Panc1 (cell line): Measurements from ENCODE around the gene TMEM242. TPM values are rescaled to one million over a fixed set of nuclear protein-coding genes. Genes with fewer than 3 reads are reported as not detected.

Experiments used
- ATAC-seq: fragments of 200-7000 bp; cut with Tn5 transposase; 2 replicates; pipeline ENCODE4 v1.9.1; 2020; ENCODE audit warnings: mild to moderate bottlenecking, moderate library complexity
- BruUV-seq: library from RNA; stranded (reverse); fragments of 400-500 nt; replicated peaks from 2 replicates; lab custom pipeline; 2021; lab: Mats Ljungman, UMichigan
- CTCF ChIA-PET: fragments of 300-600 bp; sonication (Branson Sonifier 250); formaldehyde crosslinking; loops from one replicate; lab custom pipeline; 2022; ENCODE audit warnings: antibody characterized with exemption; lab: Charles Lee
- POLR2A ChIA-PET: fragments of 300-600 bp; sonication (Branson Sonifier 250); formaldehyde crosslinking; loops from one replicate; lab custom pipeline; 2022; ENCODE audit warnings: antibody characterized with exemption; lab: Charles Lee
- DNase-seq: peaks from one replicate; pipeline ENCODE4 v3.0.0-alpha.2; 2010; ENCODE audit warnings: low read depth, low spot score
- H3K27ac ChIP-seq: 2 replicates; pipeline ENCODE4 v1.5.1; 2011; ENCODE audit warnings: mild to moderate bottlenecking, low read length, inconsistent platforms
- H3K27me3 ChIP-seq: fragments of 200-500 bp; sonication (Bioruptor generic); 2 replicates; pipeline ENCODE4 v1.6.0; 2014; ENCODE audit warnings: low read length, inconsistent platforms; ENCODE audit not compliant: control insufficient read depth, insufficient read depth
- H3K36me3 ChIP-seq: fragments of 200-500 bp; sonication (Bioruptor generic); 2 replicates; pipeline ENCODE4 v1.5.1; 2014; ENCODE audit warnings: inconsistent platforms, mild to moderate bottlenecking, low read length, moderate library complexity; ENCODE audit not compliant: control insufficient read depth, insufficient read depth
- H3K4me1 ChIP-seq: 2 replicates; pipeline ENCODE4 v1.5.1; 2011; ENCODE audit warnings: inconsistent platforms, mild to moderate bottlenecking, low read length, moderate library complexity; ENCODE audit not compliant: control insufficient read depth, insufficient read depth
- H3K4me3 ChIP-seq, 2 experiments: 2 replicates each; pipeline ENCODE4 v1.5.1; 2011 to 2012; ENCODE audit warnings: low read depth in 2 of 2, low read length in 2 of 2, mild to moderate bottlenecking in 2 of 2, inconsistent platforms in 1 of 2, moderate library complexity in 1 of 2
- H3K9me3 ChIP-seq: fragments of 200-500 bp; sonication (Bioruptor generic); 2 replicates; pipeline ENCODE4 v1.5.1; 2014; ENCODE audit warnings: low read depth, mild to moderate bottlenecking, inconsistent platforms, low read length, moderate library complexity; ENCODE audit not compliant: control insufficient read depth, insufficient read depth
- CTCF ChIP-seq: fragments of 450-650 bp; IDR thresholded peaks from 2 replicates; pipeline ENCODE4 v1.5.1; 2017; ENCODE audit warnings: mild to moderate bottlenecking
- POLR2AphosphoS5 ChIP-seq: IDR thresholded peaks from 2 replicates; pipeline ENCODE4 v1.6.1; 2012; ENCODE audit warnings: mild to moderate bottlenecking, low read depth, low read length, moderate library complexity
- SIN3A ChIP-seq: IDR thresholded peaks from 2 replicates; pipeline ENCODE4 v1.6.1; 2012; ENCODE audit warnings: low read depth, mild to moderate bottlenecking, low read length, moderate library complexity, borderline replicate concordance; ENCODE audit not compliant: insufficient read depth
- TCF7L2 ChIP-seq: IDR thresholded peaks from 2 replicates; pipeline ENCODE4 v1.6.1; 2011; ENCODE audit warnings: mild to moderate bottlenecking, low read depth, low read length, inconsistent platforms
- in situ Hi-C: cut with HindIII; loops from 2 replicates; pipeline ENCODE4 v1.10.0; 2016; ENCODE audit warnings: low sequenced_read_pairs, low pct_unique_long_range_greater_than_20kb
- intact Hi-C: fragments of 100-400 bp; cut with micrococcal nuclease; formaldehyde crosslinking; loops from one replicate; pipeline ENCODE4 v1.10.0; 2022; ENCODE audit not compliant: unreplicated experiment
- total RNA-seq: library from RNA; stranded (reverse); gene quantifications from one replicate; pipeline ENCODE4 v1.2.1, GENCODE V29; 2021; ENCODE audit not compliant: unreplicated experiment
- TF ChIP-seq, protein P1 (sequence below), 2 experiments: IDR thresholded peaks; 2 replicates each; pipeline ENCODE4 v1.6.1; 2011 to 2012; ENCODE audit warnings: low read depth in 2 of 2, control low read depth in 1 of 2, low read length in 1 of 2, mild to moderate bottlenecking in 1 of 2, moderate library complexity in 1 of 2; ENCODE audit not compliant: insufficient read depth in 1 of 2

The TMEM242 gene
- total RNA-seq, 1 experiment from 2014 or later = 6.8 TPM

GRCh38 chr6:157292202-157292601 lies 31.1 kb downstream of the TMEM242 start:
- no peak for ATAC-seq
- in situ Hi-C loops = no loop called here
- H3K4me3 ChIP-seq = no peak overlapping the region
- POLR2A ChIA-PET = no interaction called here
- no peak for DNase-seq
- no peaks in the 10 kb centered on the region for H3K27me3 ChIP-seq
- no peaks in the 10 kb centered on the region for H3K9me3 ChIP-seq
- no peaks in the 10 kb centered on the region for H3K36me3 ChIP-seq
- no TSS peak for BruUV-seq
- TF ChIP-seq TCF7L2 = no peak
- no peak for TF ChIP-seq CTCF
- TF ChIP-seq, protein P1, sequence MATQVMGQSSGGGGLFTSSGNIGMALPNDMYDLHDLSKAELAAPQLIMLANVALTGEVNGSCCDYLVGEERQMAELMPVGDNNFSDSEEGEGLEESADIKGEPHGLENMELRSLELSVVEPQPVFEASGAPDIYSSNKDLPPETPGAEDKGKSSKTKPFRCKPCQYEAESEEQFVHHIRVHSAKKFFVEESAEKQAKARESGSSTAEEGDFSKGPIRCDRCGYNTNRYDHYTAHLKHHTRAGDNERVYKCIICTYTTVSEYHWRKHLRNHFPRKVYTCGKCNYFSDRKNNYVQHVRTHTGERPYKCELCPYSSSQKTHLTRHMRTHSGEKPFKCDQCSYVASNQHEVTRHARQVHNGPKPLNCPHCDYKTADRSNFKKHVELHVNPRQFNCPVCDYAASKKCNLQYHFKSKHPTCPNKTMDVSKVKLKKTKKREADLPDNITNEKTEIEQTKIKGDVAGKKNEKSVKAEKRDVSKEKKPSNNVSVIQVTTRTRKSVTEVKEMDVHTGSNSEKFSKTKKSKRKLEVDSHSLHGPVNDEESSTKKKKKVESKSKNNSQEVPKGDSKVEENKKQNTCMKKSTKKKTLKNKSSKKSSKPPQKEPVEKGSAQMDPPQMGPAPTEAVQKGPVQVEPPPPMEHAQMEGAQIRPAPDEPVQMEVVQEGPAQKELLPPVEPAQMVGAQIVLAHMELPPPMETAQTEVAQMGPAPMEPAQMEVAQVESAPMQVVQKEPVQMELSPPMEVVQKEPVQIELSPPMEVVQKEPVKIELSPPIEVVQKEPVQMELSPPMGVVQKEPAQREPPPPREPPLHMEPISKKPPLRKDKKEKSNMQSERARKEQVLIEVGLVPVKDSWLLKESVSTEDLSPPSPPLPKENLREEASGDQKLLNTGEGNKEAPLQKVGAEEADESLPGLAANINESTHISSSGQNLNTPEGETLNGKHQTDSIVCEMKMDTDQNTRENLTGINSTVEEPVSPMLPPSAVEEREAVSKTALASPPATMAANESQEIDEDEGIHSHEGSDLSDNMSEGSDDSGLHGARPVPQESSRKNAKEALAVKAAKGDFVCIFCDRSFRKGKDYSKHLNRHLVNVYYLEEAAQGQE (IDR thresholded peaks at IDR 0.05; ENCODE audit: insufficient read depth in 1 of 2, low read depth in 2 of 2, low read length in 1 of 2) = no peak
- intact Hi-C loops = no loop called here
- CTCF ChIA-PET = no interaction called here
- H3K27ac ChIP-seq = no peak overlapping the region
- H3K4me1 ChIP-seq = no peaks in the 10 kb centered on the region

GRCh38 chr6:157291356-157291755 lies 32.0 kb downstream of the TMEM242 start:
- in situ Hi-C loops (no loop called here), intact Hi-C loops (no loop called here)
- H3K9me3 ChIP-seq = no peaks in the 10 kb centered on the region
- CTCF ChIA-PET = no interaction called here
- POLR2A ChIA-PET = no interaction called here
- no peaks in the 10 kb centered on the region for H3K27me3 ChIP-seq
- no peak overlapping the region for H3K4me3 ChIP-seq
- no peak overlapping the region for H3K27ac ChIP-seq
- no TSS peak for BruUV-seq
- no peaks in the 10 kb centered on the region for H3K4me1 ChIP-seq
- no peak for ATAC-seq
- TF ChIP-seq CTCF = no peak
- no peak for TF ChIP-seq TCF7L2
- no peak for TF ChIP-seq SIN3A
- TF ChIP-seq, protein P1 (IDR thresholded peaks at IDR 0.05; ENCODE audit: insufficient read depth in 1 of 2, low read depth in 2 of 2, low read length in 1 of 2) = no peak
- TF ChIP-seq POLR2AphosphoS5 = no peak
- no peaks in the 10 kb centered on the region for H3K36me3 ChIP-seq
- DNase-seq = no peak
